Right forelimb (tissue), 1 donor: ENCODE data around the gene ARL14EPL.

Source experiments
- DNase-seq: peaks from one replicate; pipeline ENCODE4 v3.0.0-alpha.2; 2018

Gene ARL14EPL

DNA sequence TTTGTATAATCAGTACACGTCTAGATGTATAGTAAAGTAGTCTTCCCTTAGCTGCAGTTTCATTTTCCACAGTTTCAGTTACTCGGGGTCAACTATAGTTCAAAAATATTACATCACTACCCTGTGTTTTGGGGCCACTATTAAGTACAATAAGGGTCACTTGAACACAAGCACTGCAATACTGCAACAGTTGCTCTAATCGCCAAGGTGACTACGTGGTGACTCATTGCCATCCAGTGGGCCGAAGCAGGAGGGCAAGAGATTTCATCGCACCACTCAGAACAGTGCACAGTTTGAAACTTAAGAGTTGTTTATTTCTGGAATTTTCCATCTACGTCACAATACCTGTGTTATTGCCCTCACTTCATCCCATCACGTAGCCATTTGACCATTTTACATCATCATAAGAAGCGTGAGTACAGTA is at the start of gene ARL14EPL:
TSS of gene ARL14EPL (plus strand) at position 379 of the 424 bp plus-strand sequence. CDS start 18,994 bp downstream, outside the sequence.
- DNase-seq: no peak

DNA sequence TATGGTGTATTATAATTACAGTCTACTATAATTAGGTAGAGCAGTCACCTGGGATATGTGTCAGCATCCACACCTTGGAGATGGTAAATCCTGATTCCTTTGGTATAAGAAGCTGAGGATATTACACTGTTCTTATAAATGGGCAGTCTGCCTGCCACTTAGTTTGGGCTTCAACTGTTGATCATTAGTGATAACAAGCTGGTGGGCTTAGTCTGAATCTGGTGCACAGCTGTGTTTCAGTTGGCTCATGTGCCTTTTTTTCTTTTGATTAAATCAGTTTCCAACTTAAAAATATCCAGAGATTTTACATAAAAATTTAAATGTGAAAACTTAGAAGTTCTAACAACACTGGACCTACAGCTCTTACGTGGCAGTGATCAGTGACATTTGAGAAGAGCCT is 48.8 kb upstream of the ARL14EPL start:
- DNase-seq: no peak

DNA sequence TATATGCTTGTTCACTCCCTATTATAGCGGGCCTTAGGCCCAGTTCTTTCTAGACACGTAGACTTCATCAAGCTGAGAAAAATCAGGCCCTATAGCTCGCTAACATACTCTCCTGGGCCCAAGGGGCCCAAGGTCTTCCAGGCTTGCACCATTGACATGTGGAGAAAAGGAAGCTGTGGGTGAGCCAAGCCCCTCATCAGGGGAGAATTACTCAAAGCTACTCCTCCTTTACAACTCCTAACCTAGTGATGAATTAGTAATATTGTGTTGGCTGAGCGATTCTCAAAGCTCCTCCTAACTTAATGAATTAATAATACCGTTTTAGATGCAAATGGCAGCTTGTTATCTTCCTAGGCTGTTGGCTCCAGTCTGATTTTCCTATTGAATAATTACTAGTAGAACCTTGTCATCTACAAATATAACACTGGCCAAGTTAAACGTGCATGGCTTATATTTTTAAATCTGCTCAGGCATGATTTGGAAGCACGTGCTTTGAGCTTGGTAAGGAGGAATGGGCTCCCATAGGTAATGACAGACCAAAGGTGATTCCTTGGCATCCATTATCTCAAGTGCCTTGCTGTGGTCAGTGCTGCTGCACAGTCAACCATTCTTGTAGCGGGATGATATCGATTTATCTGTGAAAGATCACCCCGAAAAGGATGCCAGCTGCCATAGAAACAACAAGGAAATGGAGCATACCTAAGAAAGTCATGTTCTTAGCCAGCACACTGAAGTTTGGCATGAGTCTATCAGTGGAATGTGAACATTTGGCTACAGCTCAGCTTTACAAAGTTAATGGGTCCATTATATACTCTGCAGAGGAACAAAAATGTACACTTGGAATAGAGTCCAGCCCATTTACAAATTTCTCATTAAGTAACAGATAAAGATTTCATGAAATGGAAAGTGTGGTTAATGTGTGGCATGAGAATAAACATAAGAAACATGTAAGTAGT is 46.2 kb upstream of the ARL14EPL start:
- DNase-seq: no peak

DNA sequence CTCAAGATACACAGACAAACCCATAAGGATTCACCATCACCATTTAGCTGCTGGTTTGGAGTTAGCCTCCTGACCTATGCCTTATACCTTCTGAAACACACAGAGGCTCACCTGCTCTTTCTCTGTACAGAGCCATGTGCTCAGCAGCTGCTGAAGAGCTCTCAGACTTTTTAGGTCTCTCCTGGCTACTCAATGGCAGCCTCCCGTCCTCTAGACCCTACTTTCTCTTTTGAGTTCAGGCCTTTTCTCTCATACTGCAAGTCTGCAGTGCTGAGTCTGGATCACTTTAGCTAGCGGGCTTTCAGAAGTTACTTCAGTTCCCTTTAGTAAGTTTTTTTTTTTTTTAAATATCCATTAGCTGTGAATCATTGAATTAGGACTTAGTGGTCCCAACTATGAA is 44.3 kb upstream of the ARL14EPL start:
- no peak for DNase-seq

DNA sequence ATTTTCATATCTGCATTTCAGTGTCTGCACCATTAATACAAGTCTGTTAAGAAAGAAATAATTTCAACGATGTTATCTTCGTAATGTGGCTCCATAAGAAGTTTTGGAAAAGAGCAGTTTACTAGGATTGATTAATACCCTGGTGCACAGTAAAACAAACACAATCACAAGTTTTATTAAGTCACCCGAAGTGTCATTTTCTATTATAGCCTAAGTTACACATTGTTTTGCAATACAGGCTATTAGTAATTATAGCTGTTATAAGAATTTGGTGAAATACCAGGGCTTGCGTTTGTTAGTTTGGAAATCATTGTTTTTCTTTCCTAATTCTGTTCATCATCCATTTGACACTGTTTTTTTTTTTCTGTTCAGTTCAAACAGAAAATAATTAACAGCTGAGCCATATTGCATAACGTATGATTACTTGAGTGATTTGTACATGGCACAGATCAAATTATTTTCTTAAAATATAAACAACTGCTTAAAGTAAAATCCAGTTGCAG is 39.4 kb upstream of the ARL14EPL start:
- no peak for DNase-seq

DNA sequence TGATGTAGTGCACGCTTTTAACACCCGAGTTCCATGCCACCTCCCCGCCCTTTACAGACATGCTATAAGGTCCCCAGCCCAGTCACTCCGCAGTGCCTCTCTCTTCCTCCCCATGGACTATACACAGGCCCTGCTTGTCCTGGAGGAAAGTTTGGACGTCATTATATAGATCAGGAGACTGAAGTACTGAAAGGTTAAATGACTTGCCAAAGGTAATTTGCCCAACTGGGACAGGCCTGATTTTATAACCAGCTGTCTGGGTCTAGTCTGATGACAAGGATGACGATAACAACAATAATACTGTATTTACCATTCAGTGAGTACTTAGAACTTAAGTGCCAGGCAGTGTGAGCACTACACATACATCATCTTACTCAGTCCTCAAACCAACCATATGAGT is 36.9 kb upstream of the ARL14EPL start:
- no peak for DNase-seq

DNA sequence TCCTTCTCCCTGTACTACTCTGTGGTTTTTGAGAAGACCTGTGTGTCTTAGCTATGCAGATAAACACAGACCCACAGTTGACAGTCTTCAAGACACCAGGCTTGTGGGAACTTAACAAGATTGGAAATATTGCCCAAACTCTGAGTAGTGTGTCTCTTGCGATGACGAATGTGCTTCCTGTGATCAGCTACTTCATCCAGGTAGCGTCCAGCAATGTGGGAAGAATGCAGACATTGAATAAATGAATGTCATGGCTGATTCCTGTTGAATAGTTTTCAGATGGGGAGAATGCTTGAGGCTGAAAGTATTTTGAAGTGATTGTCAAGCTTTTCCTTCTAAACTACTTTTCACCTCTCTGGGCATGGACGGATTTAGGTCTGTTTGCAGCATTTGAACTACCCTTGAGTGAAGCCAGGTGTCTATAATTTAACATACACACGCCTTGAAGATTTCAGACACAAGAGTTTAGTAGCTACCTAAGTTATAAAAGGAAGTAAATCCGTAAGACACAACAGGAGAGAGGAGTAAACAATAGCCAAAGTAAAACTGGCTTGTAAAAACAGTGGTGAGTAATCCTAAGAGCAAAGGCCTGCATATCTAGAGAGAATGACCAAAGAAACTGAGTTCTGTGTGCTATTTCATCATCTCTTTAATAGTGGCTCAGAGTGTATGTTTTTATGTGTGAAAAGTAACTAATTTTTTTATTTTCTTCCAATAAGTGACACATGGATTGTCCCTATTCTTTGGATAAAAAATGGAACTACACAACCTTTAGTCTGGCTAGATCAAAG is 30.0 kb upstream of the ARL14EPL start:
- no peak for DNase-seq

DNA sequence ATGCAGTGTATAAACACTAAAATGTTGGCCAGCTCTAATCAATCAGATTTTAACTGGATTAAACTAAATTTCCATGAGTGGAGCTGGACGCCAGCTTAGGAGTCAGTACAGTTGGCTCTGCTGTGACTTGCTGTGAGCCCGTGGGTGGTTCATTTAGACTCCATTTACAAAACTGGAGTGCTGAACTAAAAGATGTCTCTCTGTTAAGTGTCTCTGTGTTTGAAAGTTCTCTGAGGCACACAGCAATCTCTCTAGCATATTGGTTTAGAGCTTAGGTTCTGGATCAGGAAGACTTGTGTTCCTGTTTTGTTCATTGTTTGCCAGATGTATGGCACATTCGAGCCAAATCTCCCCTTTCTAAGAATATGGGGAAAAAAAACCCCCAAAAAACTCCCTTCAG is 28.0 kb upstream of the ARL14EPL start:
- DNase-seq: no peak

DNA sequence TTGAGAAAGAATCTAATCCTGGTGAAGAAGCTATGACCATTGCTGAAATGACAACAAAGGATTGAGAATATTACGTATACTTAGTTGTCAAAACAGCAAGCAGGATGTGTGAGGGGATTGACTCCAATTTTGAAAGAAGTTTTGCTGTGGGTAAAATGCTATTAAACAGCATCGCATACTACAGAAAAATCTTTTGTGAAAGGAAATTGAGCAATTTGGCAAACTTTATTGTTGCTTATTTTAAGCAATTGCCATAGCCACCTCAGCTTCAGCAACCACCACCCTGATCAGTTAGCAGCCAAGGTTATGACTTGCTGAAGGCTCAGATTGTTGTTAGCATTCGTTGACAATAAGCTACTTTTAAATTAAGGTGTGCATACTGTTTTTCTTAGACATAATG is 22.5 kb upstream of the ARL14EPL start:
- no peak for DNase-seq

DNA sequence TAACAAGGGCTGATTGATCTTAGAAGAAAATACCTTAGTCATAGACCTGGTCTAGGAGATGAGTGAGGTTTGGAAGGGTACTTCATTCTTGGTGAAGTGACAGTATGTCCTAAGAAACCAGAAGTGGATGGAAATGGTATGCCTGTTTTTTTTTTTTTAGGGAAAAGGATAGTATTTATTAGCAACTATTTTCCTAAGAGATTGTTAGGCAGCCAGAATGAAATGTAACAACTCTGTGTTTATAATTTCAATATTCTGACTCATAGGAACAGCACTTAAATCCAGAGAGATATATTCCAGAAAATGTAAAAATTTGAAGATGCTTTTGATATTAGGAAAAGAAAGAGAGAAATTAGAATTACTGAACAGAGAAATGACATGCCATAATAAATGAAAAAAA is 21.2 kb upstream of the ARL14EPL start:
- no peak for DNase-seq

DNA sequence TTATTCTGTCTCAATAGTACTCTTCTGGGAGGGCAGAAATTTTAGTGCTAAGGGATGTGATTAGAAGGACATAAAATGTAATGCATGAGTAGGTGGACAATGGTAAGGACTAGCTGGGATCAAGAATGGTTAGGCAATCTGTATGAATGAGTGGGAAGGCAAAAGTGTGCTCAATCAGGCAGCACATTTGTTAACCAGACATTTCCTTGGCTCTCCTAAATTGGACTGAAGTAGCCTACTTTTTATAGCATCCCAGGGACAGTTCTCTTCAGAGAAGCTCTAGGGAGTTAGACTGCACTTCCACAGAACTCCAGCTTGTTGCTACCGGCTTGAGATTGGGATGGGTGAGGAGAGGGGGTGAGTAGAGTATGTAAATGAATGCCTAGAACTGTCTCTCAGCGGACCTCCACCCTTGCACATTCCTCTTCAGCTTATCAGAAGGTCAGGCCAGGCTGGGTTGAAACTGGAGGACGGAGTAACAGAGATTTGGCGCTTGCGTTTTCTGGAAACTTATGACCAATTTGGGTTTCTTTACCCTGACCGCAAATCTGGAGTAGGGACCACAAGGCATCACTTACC is 19.0 kb upstream of the ARL14EPL start:
- no peak for DNase-seq

DNA sequence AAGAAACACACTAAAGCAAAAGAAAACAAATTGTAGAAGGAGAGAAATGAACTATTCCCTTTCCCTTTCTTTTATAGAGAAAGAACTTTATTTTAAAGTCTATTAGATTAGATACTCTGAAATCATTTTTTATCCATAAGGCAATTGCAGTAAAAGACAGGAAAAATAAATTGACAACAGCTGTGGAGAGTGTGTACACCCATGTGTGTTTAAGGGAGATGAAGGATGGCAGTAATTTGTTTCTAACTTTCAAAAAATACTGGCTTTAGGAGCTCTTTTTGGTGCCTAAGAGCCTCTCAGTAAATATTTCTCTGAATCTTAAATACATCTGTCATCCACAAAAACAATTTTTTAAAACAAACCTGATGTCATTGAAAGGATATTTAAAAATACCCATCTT is 18.3 kb upstream of the ARL14EPL start:
- no peak for DNase-seq

DNA sequence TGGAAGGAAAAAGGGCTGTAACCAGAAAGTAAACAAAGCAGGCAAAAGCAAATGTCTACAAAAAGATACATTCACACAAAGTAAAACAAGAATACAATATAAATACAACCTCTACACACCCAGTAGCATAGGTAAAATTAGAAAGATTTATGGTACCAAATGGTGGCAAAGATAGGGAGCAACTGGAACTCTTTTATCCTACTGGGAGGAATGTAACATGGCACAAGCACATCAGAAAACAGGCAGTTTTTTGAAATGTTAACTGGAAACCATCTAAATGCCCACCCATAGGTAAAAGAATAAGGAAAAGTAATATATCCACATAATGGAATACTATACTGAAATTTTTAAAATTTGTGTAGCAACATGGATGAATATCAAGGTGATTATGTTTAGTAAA is 8.7 kb upstream of the ARL14EPL start:
- no peak for DNase-seq

DNA sequence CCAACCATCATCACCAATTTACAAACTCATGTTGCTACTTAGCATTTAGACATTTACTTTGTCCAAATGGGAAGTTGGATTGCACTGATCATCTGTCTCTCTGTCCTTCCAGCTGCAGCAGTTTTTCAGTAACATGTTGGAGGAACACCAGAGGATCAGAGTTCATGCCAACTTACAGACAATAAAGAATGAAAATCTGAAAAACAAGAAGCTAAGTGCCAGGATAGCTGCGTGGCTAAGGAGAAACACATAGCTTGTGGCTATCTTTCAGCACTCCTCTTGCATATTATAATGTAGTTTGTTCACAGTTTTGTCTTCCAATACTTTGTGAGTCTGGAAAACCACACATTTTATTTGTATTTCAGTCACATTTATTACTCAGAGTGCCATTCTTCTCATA is 6.4 kb upstream of the ARL14EPL start:
- DNase-seq: no peak

DNA sequence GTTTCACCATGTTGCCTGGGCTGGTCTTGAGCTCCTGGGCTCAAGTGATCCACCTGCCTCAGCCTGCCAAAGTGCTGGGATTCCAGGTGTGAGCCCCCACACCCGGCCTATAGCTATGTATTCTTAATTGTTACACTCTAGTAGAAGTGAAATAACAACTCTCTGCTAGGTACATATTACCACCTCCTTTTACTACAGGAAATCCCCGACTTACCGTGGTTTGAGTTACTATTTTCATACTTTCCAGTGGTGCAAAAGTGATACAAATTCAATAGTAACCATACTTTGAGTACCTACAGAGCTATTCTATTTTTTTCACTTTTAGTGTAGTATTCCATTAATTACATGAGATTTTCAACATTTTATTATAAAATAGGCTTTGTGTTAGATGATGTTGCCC is 719 bp downstream of the ARL14EPL start:
- DNase-seq: no peak

DNA sequence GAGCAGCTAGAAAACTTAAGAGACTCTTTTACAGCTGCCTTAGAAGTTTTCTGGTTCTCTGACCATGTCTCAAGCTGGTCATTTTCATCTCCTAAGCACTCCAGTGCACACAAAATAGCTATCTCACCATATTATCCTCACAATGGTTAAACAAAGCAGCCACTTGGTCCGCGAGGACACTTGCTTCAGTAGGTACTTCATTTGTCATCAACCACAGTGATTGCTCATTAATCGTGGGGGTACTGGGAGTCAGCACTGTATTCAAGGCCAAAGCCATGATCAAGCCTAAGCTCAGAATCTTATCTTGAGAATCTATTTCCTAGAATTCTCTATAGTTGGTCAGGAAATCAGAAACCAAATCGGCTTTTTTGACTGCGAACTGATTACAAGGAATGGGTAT is 2.9 kb downstream of the ARL14EPL start:
- no peak for DNase-seq

DNA sequence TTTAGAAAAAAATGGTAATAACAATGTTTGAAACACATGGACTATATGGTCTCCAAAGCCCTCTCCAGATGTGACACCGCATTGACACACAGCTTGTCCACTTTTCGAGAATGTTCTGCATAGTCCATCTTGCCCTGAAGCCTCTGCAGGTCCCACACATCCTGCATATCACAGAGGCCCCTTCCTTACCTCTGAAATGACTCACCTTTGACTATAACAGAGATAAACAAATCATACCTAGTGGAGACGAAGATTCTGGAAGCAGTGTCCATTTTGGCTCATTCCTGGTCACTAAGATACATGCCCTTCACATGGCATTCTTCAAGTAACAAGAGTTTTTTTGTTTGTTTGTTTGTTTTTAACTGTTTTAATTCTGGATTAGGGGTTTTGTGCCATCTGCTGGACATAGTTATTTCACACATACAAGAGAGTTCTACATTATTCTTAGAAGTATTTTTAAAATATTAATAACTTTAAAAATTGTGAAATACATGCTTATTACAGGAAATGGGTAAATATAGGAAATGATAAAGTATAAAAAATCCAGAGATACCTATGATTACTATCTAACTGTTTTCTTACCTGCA is 5.1 kb downstream of the ARL14EPL start:
- no peak for DNase-seq

DNA sequence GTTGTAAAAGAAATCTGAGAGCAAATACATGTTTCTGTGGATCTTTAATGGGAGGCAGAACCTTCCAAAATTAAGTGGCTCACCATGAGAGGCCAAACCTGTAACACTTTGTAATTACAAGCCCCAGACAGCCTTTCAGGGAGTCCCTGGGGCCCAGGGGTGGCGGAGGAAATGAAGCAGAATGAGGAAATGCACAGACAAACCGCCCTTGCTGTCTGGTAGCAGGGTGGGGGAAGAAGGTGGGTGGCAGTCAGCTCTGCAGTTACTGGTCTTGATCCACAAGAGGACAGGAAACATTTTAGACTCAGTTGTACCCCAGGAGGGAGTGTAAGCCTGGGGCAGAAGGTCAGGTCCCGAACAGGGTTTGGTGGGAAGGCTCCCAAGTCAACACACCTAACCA is 6.5 kb downstream of the ARL14EPL start:
- no peak for DNase-seq

DNA sequence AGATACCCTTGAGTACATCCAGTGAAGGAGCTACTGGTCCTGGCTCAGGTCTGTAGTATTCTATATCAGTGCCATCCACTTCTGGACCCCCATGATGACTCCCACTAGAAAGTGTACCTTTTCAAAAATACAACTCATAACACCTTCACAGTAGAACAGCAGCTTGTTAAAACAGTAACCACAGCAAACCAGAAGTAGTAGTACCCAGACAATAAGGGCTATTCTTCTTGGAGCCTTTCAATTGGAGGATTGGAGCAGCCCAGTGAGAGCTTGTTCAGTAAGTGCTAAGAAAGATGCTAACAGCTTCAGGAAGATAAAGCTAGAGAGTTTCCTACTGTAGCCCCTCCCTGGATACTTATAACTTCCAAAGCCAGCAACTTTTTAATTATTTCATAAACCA is 10.1 kb downstream of the ARL14EPL start:
- DNase-seq: no peak

DNA sequence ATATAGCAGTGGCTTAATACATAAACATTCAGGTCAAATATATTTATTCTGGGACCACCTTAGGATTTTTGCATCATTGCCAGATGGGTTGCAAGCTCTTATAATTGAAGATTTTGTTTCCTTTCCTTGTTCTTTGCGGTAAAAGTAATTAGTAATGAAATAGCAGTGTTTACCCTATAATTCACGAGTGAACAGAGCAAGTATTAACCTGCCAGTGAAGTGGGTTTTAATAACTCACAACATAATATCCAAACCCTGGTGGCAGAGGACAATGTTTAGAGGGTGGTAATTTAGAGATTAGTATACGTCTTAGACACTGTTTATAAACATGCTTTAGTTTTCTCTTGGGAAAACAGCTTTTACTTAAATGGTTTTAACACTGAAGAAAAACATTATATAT is 11.8 kb downstream of the ARL14EPL start:
- no peak for DNase-seq

DNA sequence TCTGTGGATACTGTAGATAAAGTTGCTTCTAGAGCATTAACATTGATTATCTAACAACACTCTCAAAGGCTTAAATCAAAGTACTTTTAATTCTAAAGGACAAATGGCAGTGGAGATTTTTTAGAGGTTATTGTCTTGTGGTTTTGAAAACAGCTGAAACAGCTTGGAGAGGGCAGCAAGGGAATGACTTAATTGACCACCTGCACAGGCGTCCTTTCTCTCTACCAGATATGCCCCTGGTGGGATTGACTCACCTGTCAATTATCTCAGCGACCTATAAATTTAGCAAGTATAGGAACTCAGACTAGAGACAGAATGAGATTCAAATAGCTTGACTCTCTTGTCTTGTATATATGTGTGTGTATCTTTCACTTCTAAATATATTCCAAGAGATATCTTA is 13.5 kb downstream of the ARL14EPL start:
- DNase-seq: no peak

DNA sequence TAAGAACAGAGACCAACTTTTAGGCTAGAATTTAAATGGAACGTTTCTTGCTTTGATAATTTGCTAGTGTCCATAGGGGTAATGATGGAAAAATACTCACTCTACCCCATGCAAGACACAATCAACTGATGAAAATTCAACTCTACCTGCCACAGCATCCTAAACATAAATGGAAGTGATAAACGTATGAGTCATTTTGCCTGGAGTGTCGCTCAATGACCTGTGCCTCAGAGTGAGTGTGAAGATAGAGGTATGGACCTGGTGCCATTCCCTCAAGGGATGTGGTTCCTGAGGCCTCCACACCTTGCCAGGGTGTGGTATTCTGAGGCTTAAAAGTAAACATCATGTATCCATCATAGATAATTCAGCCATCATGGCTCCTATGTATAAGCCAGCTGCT is 14.0 kb downstream of the ARL14EPL start:
- DNase-seq: no peak

DNA sequence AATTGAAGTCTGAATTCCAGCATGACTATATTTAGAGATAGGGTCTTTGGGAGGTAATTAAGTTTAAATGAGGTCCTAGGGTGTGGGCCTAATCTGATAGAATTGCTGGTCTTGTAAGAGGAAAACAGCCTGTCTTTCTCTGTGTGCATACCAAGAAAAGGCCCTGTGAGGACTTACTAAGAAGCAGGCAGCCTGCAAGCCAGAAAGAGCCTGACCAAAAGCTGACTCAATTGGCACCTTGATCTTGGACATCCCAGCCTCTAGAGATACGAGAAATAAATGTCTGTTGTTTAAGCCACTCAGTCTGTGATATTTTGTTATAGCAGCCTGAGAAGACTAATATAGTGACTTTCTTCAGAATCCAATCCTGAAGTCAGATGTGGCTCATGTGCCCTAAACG is 14.6 kb downstream of the ARL14EPL start:
- DNase-seq: no peak
